Ovary (tissue), 9 donors: ENCODE data around the gene CD1B. TPM values are rescaled to one million over a fixed set of nuclear protein-coding genes. Genes with fewer than 3 reads are reported as not detected.

Source experiments
- DNase-seq, 5 donors: peaks; one replicate each; pipeline ENCODE4 v3.0.0-alpha.2; 2019 to 2020
- H3K27ac ChIP-seq, 2 donors: fragments of 200-600 bp; one replicate each; pipeline versions ENCODE4 v1.5.1 to v1.8.0; 2019 to 2022
- H3K27me3 ChIP-seq: fragments of 200-600 bp; one replicate; pipeline ENCODE4 v1.8.0; 2022
- H3K36me3 ChIP-seq: fragments of 200-600 bp; sonication (generic); one replicate; pipeline ENCODE4 v1.5.1; 2019
- H3K4me1 ChIP-seq: one replicate; pipeline ENCODE4 v1.8.1; 2013; ENCODE audit warnings: mild to moderate bottlenecking, moderate library complexity; ENCODE audit not compliant: insufficient read depth
- H3K4me3 ChIP-seq: fragments of 200-600 bp; sonication (generic); one replicate; pipeline ENCODE4 v1.5.1; 2017
- H3K9me3 ChIP-seq, 2 donors: fragments of 200-600 bp in 1 of 2; sonication (generic) in 1 of 2; one replicate each; pipeline versions ENCODE4 v1.5.1 to v1.8.1; 2013 to 2019; ENCODE audit warnings: mild to moderate bottlenecking in 1 of 2, moderate library complexity in 1 of 2
- EP300 ChIP-seq: sonication (generic); formaldehyde crosslinking; IDR thresholded peaks from one replicate; pipeline ENCODE4 v1.6.1; 2017; ENCODE audit warnings: antibody characterized with exemption
- POLR2A ChIP-seq: fragments of 450-650 bp; IDR thresholded peaks from one replicate; pipeline ENCODE4 v1.6.1; 2017; ENCODE audit warnings: antibody characterized with exemption, mild to moderate bottlenecking, moderate library complexity
- WGBS, 3 donors: extraction: QIAGEN DNeasy Blood & Tissue Kit in 1 of 3; methylation state at CpG; one replicate each; pipeline versions ENCODE4 v1.1.5 to v1.1.7; 2013 to 2017; 5-methylcytosine and 5-hydroxymethylcytosine counted together
- intact Hi-C, 4 donors: fragments of 100-400 bp; cut with DNase I; formaldehyde crosslinking; loops; one replicate each; pipeline versions ENCODE4 v1.11.0 to v1.15.1; 2022 to 2023
- polyA plus RNA-seq, 2 donors: library from polyadenylated mRNA; stranded (reverse); fragments of 200-250 nt in 1 of 2; fragments of 350-450 nt in 1 of 2; fragmentation: Illumina TruSeq in 1 of 2; extraction: RNeasy Lipid Tissue Mini Kit (QIAGEN cat#74804) in 1 of 2; gene quantifications; one replicate each; pipeline ENCODE4 v1.2.3, GENCODE V29; 2013 to 2014
- total RNA-seq, 7 donors: library from RNA; depleted of rRNA in 2 of 7; stranded (reverse); fragments of >200 nt in 2 of 7; fragmentation: NEBNext Ultra II Directional in 3 of 7; extraction: Animal tissue kit (Norgen Biotek cat#: 25700) in 3 of 7; gene quantifications; one replicate each; pipeline versions ENCODE4 v1.1.0 to v1.2.4, GENCODE V29; 2016 to 2023
- TF ChIP-seq, protein P1 (sequence below), 3 donors: fragments of 450-650 bp in 2 of 3; fragments of 200-600 bp in 1 of 3; IDR thresholded peaks; one replicate each; pipeline versions ENCODE4 v1.5.1 to v1.8.0; 2016 to 2022; ENCODE audit warnings: antibody characterized with exemption in 3 of 3, mild to moderate bottlenecking in 1 of 3
- donor health status: DM: no; HTN: no; CAD: no; lungs with moderate emphysema.
- donor health status: DM: no; HTN: no; CAD: no.
- donor health status: Bipolar disorder and iron deficiency.
- donor health status: DM: yes; HTN: yes; CAD: no.
- donor health status: DM: no; HTN: no; CAD: no.
- donor health status: DM: yes; HTN: yes; CAD: no.

The CD1B gene
- total and polyA plus RNA-seq, 9 donors = 0.38 TPM; not detected in 8

DNA sequence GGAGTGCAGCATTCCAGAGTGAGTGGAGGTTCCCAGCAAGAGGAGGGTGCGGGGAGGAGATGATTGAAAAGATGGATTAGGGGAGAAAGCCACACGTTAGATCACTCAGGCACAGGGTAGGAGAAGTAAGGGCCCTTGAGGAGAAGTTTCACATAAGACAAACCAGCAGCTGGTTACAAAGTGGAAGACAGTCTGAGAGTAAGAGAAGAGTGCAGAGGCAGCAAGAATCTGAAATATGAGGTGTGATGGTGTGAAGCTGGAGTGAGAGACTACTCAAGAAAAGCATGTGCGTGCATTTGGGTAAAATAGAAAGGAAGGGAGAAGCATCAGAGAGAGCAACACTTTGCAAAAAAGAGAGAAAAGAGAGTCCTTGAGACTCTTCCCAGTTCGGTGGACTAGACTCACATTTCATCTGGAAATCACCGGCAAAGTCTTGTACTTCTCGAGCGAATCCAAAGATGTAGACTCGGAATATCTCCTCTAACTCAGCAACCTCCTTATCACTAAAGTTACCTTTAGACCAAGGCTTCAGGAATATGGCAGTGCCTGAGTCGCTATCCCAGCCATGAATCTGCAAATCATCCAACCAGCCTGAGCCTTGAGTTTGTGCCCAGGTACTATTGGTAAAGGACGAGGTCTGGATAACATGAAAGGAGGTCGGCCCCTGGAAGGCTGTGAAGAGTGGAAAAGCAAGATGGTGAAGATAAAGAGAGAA lies 783 bp downstream of the CD1B start:
- 79 to 86% (median 83%) methylated on average over 11 of the region's 11 CpGs for WGBS, 3 donors
- Histone ChIP-seq H3K27me3 (no peaks in the 10 kb centered on the region), H3K36me3 (no peaks in the 10 kb centered on the region), H3K9me3 (no peaks in the 10 kb centered on the region), H3K4me1 (no peaks in the 10 kb centered on the region), H3K4me3 (no peak overlapping the region), H3K27ac (no peak overlapping the region)
- TF ChIP-seq, protein P1, sequence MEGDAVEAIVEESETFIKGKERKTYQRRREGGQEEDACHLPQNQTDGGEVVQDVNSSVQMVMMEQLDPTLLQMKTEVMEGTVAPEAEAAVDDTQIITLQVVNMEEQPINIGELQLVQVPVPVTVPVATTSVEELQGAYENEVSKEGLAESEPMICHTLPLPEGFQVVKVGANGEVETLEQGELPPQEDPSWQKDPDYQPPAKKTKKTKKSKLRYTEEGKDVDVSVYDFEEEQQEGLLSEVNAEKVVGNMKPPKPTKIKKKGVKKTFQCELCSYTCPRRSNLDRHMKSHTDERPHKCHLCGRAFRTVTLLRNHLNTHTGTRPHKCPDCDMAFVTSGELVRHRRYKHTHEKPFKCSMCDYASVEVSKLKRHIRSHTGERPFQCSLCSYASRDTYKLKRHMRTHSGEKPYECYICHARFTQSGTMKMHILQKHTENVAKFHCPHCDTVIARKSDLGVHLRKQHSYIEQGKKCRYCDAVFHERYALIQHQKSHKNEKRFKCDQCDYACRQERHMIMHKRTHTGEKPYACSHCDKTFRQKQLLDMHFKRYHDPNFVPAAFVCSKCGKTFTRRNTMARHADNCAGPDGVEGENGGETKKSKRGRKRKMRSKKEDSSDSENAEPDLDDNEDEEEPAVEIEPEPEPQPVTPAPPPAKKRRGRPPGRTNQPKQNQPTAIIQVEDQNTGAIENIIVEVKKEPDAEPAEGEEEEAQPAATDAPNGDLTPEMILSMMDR (IDR thresholded peaks at IDR 0.05) = no peak
- TF ChIP-seq EP300 = no peak
- TF ChIP-seq POLR2A = no peak
- no peak for DNase-seq
- intact Hi-C loops = no loop called here

DNA sequence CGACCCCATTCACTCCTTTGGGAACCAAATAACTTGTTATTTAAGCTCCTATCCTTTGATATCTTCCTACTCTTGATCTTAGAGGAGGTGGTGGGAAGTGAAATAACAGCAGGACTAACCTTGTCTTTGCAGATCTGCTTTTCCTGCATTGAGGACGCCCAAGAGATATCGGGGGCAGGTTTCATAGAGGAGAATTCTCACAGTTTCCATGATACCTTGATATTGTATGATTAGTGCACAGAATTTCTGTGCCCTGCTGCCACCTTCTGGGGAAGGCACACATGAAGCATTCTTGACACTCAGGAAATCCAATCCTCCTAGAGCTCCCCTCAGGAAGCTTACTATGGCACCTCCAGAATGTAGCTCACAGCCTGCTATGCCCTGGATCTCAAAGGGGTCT lies 1.6 kb downstream of the CD1B start:
- no peaks in the 10 kb centered on the region for H3K9me3 ChIP-seq
- intact Hi-C loops = no loop called here
- TF ChIP-seq EP300 (no peak), POLR2A (no peak)
- TF ChIP-seq, protein P1 (IDR thresholded peaks at IDR 0.05) = no peak
- 81 to 88% (median 85%) methylated on average over 3 of the region's 3 CpGs for WGBS, 3 donors
- no peak overlapping the region for H3K27ac ChIP-seq
- H3K36me3 ChIP-seq = no peaks in the 10 kb centered on the region
- no peaks in the 10 kb centered on the region for H3K27me3 ChIP-seq
- H3K4me1 ChIP-seq = no peaks in the 10 kb centered on the region
- DNase-seq = no peak
- no peak overlapping the region for H3K4me3 ChIP-seq

DNA sequence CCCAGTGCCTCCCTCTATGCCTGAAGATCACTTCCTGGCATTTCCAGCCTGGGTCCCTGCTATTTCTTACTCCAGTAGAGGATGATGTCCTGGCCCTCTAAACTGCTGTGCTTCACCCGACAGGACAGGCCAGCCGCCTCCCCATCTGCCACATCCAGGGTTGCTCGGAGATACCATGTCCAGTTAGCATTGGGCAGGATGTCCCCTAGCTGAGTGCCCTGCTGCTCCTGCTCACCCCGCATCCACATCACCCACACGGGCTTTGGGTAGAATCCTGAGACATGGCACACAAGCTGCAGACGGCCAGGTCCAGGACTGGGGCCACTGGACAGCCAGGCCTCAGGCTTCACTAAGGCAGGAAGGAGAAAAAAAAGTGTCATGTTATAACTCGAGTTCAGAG lies 2.0 kb downstream of the CD1B start:
- intact Hi-C loops = no loop called here
- no peak for DNase-seq
- H3K4me3 ChIP-seq = no peak overlapping the region
- no peaks in the 10 kb centered on the region for H3K9me3 ChIP-seq
- H3K27ac ChIP-seq = no peak overlapping the region
- TF ChIP-seq EP300 (no peak), POLR2A (no peak)
- TF ChIP-seq, protein P1 (IDR thresholded peaks at IDR 0.05) = no peak
- 87 to 91% (median 89%) methylated on average over 7 of the region's 7 CpGs for WGBS, 3 donors
- H3K4me1 ChIP-seq = no peaks in the 10 kb centered on the region
- H3K36me3 ChIP-seq = no peaks in the 10 kb centered on the region
- no peaks in the 10 kb centered on the region for H3K27me3 ChIP-seq

DNA sequence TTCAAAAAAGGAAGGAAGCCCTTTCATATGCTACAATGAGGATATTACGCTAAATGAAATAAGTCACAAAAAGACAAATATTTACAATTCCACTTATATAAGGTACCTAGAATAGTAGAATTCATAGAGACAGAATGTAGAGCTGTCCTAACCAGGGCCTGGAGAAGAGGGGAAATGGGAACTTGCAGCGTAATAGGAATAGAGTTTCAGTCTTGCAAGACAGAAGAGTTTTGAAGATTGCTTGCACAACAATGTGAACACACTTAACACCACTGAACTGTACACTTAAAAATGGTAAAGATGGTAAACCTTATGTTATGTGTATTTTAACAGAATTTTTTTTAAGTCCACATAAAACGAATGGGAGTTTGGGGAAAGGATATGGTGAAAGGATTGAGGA lies 2.9 kb downstream of the CD1B start:
- no peaks in the 10 kb centered on the region for H3K9me3 ChIP-seq
- H3K36me3 ChIP-seq = no peaks in the 10 kb centered on the region
- no peaks in the 10 kb centered on the region for H3K27me3 ChIP-seq
- DNase-seq = no peak
- no peaks in the 10 kb centered on the region for H3K4me1 ChIP-seq
- no peak for TF ChIP-seq EP300
- TF ChIP-seq POLR2A = no peak
- TF ChIP-seq, protein P1 (IDR thresholded peaks at IDR 0.05) = no peak
- WGBS, 3 donors = 87 to 88% (median 87%) methylated on average over 3 of the region's 3 CpGs
- H3K4me3 ChIP-seq = no peak overlapping the region
- H3K27ac ChIP-seq = no peak overlapping the region
- intact Hi-C loops = no loop called here
